ENCODE measurements around the gene LBP.

DNA sequence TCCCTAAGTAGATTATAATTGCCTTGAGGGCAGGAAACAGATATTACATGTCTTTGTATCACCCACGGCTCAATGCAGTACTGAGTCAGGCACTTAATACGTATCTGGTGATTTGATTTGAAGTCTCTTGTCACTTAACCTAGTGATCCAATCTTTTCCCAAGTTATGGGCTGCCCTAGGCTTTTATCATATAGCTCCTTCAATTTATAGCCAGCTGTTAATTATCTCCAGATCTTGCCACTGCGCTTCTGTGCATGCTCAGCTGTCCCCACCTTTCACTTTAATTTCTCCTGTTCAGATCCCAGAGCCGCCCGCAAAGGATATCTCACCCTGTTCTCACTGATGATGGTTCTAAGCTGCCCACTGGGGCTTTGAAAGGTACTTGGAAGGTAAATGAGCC is 47.0 kb downstream of the LBP start:
- no peak for TF ChIP-seq ZNF384 (IDR thresholded peaks at IDR 0.05)
- TF ChIP-seq CTBP1 (IDR thresholded peaks at IDR 0.05; ENCODE audit: borderline replicate concordance) = no peak
- TF ChIP-seq BHLHE40 (IDR thresholded peaks at IDR 0.05; ENCODE audit: borderline replicate concordance) = no peak
- no peak for TF ChIP-seq FOXK2 (IDR thresholded peaks at IDR 0.05)
- no peak for TF ChIP-seq ELF4 (IDR thresholded peaks at IDR 0.05)
- TF ChIP-seq TARDBP (IDR thresholded peaks at IDR 0.05) = no peak
- TF ChIP-seq SUZ12 (IDR thresholded peaks at IDR 0.05) = no peak
- no peak for TF ChIP-seq SP1 (IDR thresholded peaks at IDR 0.05)
- TF ChIP-seq, protein P1, sequence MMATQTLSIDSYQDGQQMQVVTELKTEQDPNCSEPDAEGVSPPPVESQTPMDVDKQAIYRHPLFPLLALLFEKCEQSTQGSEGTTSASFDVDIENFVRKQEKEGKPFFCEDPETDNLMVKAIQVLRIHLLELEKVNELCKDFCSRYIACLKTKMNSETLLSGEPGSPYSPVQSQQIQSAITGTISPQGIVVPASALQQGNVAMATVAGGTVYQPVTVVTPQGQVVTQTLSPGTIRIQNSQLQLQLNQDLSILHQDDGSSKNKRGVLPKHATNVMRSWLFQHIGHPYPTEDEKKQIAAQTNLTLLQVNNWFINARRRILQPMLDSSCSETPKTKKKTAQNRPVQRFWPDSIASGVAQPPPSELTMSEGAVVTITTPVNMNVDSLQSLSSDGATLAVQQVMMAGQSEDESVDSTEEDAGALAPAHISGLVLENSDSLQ (IDR thresholded peaks at IDR 0.05) = no peak
